H9 (cell line): ENCODE measurements around the gene UBE2Z. TPM values are rescaled to one million over a fixed set of nuclear protein-coding genes. Genes with fewer than 3 reads are reported as not detected.

Experiments
- DNase-seq: peaks from one replicate; pipeline ENCODE4 v3.0.0-alpha.2; 2017
- H2AFZ ChIP-seq: one replicate; pipeline ENCODE4 v1.6.1; 2013; ENCODE audit warnings: mild to moderate bottlenecking, low read length, control low read depth, moderate library complexity
- H2AK5ac ChIP-seq: 2 replicates; pipeline ENCODE4 v1.6.1; 2013; ENCODE audit warnings: low read length, control low read depth, mixed read lengths; ENCODE audit not compliant: insufficient read length
- H2BK120ac ChIP-seq: one replicate; pipeline ENCODE4 v1.6.1; 2013; ENCODE audit warnings: low read depth, mild to moderate bottlenecking, low read length, control low read depth, inconsistent platforms; ENCODE audit not compliant: poor library complexity, severe bottlenecking
- H2BK12ac ChIP-seq: 2 replicates; pipeline ENCODE4 v1.6.1; 2013; ENCODE audit warnings: low read length, control low read depth, mixed read lengths, low read depth; ENCODE audit not compliant: insufficient read length
- H2BK15ac ChIP-seq: 2 replicates; pipeline ENCODE4 v1.6.1; 2013; ENCODE audit warnings: low read depth, low read length, control low read depth
- H2BK20ac ChIP-seq: one replicate; pipeline ENCODE4 v1.6.1; 2013; ENCODE audit warnings: low read depth, mild to moderate bottlenecking, low read length, control low read depth, inconsistent platforms; ENCODE audit not compliant: poor library complexity, severe bottlenecking
- H2BK5ac ChIP-seq: 2 replicates; pipeline ENCODE4 v1.6.1; 2013; ENCODE audit warnings: low read length, control low read depth, mixed read lengths; ENCODE audit not compliant: insufficient read length
- H3K14ac ChIP-seq: 2 replicates; pipeline ENCODE4 v1.6.1; 2013; ENCODE audit warnings: low read length, control low read depth; ENCODE audit not compliant: insufficient read depth
- H3K18ac ChIP-seq: 2 replicates; pipeline ENCODE4 v1.6.1; 2013; ENCODE audit warnings: low read depth, mild to moderate bottlenecking, mixed read lengths, low read length, control low read depth; ENCODE audit not compliant: insufficient read length
- H3K23ac ChIP-seq: 2 replicates; pipeline ENCODE4 v1.6.1; 2013; ENCODE audit warnings: low read length, control low read depth, mixed read lengths, low read depth; ENCODE audit not compliant: insufficient read length
- H3K23me2 ChIP-seq: 2 replicates; pipeline ENCODE4 v1.6.1; 2013; ENCODE audit warnings: low read depth, mild to moderate bottlenecking, mixed read lengths, low read length, control low read depth; ENCODE audit not compliant: insufficient read length, poor library complexity, severe bottlenecking
- H3K27ac ChIP-seq: 2 replicates; pipeline ENCODE4 v1.5.1; 2013; ENCODE audit warnings: low read length, control low read depth, mixed read lengths, low read depth; ENCODE audit not compliant: insufficient read length
- H3K27me3 ChIP-seq: 2 replicates; pipeline ENCODE4 v1.6.1; 2013; ENCODE audit warnings: low read length, control low read depth, inconsistent platforms; ENCODE audit not compliant: insufficient read depth
- H3K4ac ChIP-seq: 2 replicates; pipeline ENCODE4 v1.6.1; 2013; ENCODE audit warnings: low read depth, mild to moderate bottlenecking, control low read depth, inconsistent platforms, low read length, moderate library complexity
- H3K4me1 ChIP-seq: 2 replicates; pipeline ENCODE4 v1.6.1; 2013; ENCODE audit warnings: low read length, control low read depth, inconsistent platforms; ENCODE audit not compliant: insufficient read depth
- H3K4me2 ChIP-seq: 2 replicates; pipeline ENCODE4 v1.6.1; 2013; ENCODE audit warnings: low read length, control low read depth, mixed read lengths; ENCODE audit not compliant: insufficient read length, insufficient read depth
- H3K56ac ChIP-seq: 2 replicates; pipeline ENCODE4 v1.6.1; 2013; ENCODE audit warnings: low read depth, mild to moderate bottlenecking, mixed read lengths, low read length, control low read depth; ENCODE audit not compliant: insufficient read length
- H3K79me1 ChIP-seq: 2 replicates; pipeline ENCODE4 v1.6.1; 2013; ENCODE audit warnings: low read depth, mild to moderate bottlenecking, moderate library complexity, low read length, control low read depth, inconsistent platforms; ENCODE audit not compliant: insufficient read depth, poor library complexity, severe bottlenecking
- H3K79me2 ChIP-seq: 2 replicates; pipeline ENCODE4 v1.6.1; 2013; ENCODE audit warnings: low read length, control low read depth, inconsistent platforms; ENCODE audit not compliant: insufficient read depth
- H3K9ac ChIP-seq: 2 replicates; pipeline ENCODE4 v1.6.1; 2013; ENCODE audit warnings: low read length, control low read depth, mixed read lengths; ENCODE audit not compliant: insufficient read length; ENCODE audit errors: extremely low read depth
- H3K9me3 ChIP-seq: one replicate; pipeline ENCODE4 v1.6.1; 2013; ENCODE audit warnings: low read depth, low read length, inconsistent platforms; ENCODE audit not compliant: control insufficient read depth
- H3T11ph ChIP-seq: one replicate; pipeline ENCODE4 v1.6.1; 2013; ENCODE audit warnings: mild to moderate bottlenecking, low read length, control low read depth, inconsistent platforms
- H4K20me1 ChIP-seq: one replicate; pipeline ENCODE4 v1.6.1; 2013; ENCODE audit not compliant: control insufficient read depth, insufficient read length, insufficient read depth
- H4K5ac ChIP-seq: 2 replicates; pipeline ENCODE4 v1.6.1; 2013; ENCODE audit warnings: low read depth, mild to moderate bottlenecking, mixed read lengths, low read length, control low read depth; ENCODE audit not compliant: insufficient read length
- H4K8ac ChIP-seq: replicated peaks from 2 replicates; pipeline ENCODE4 v1.6.1; 2013; ENCODE audit warnings: low read length, control low read depth, mixed read lengths, low read depth; ENCODE audit not compliant: insufficient read length
- H4K91ac ChIP-seq: 2 replicates; pipeline ENCODE4 v1.6.1; 2013; ENCODE audit warnings: low read depth, mild to moderate bottlenecking, moderate library complexity, mixed read lengths, low read length, control low read depth; ENCODE audit not compliant: insufficient read length
- H3K27ac Mint-ChIP-seq, 3 experiments: 2 replicates in 2 of 3; 3 replicates in 1 of 3; pipeline ENCODE4 v1.8.0; 2020 to 2021; ENCODE audit warnings: mixed read lengths in 3 of 3, mild to moderate bottlenecking in 1 of 3, moderate library complexity in 1 of 3
- H3K27me3 Mint-ChIP-seq: 2 replicates; pipeline ENCODE4 v1.8.0; 2021; ENCODE audit warnings: low read depth, mild to moderate bottlenecking, moderate library complexity, mixed read lengths
- H3K36me3 Mint-ChIP-seq, 3 experiments: 2 replicates in 2 of 3; 3 replicates in 1 of 3; pipeline ENCODE4 v1.8.0; 2020 to 2021; ENCODE audit warnings: low read depth in 3 of 3, mixed read lengths in 3 of 3; ENCODE audit not compliant: insufficient read depth in 1 of 3
- H3K4me1 Mint-ChIP-seq, 2 experiments: 2 replicates each; pipeline ENCODE4 v1.8.0; 2020; ENCODE audit warnings: mixed read lengths in 2 of 2
- H3K4me3 Mint-ChIP-seq, 2 experiments: 2 replicates in 1 of 2; 3 replicates in 1 of 2; pipeline ENCODE4 v1.8.0; 2020 to 2021; ENCODE audit warnings: mild to moderate bottlenecking in 2 of 2, mixed read lengths in 2 of 2, moderate library complexity in 1 of 2
- H3K9me3 Mint-ChIP-seq, 2 experiments: 2 replicates in 1 of 2; 3 replicates in 1 of 2; pipeline ENCODE4 v1.8.0; 2020; ENCODE audit warnings: mild to moderate bottlenecking in 2 of 2, mixed read lengths in 2 of 2, moderate library complexity in 1 of 2
- CTCF ChIP-seq: fragments of 200-600 bp; sonication (generic); conservative IDR thresholded peaks from 3 replicates; pipeline ENCODE4 v1.8.0; 2021; ENCODE audit warnings: antibody characterized with exemption, mild to moderate bottlenecking
- WGBS: extraction: QIAGEN DNeasy Blood & Tissue Kit; methylation state at CpG from one replicate; pipeline ENCODE4 v1.1.7; 2013; ENCODE audit warnings: missing lambda C conversion rate, low lambda C conversion rate, mixed read lengths; ENCODE audit not compliant: insufficient read length; ENCODE audit errors: extremely low coverage; 5-methylcytosine and 5-hydroxymethylcytosine counted together
- total RNA-seq: library from RNA; stranded (reverse); gene quantifications from 2 replicates; pipeline ENCODE4 v1.2.1, GENCODE V29; 2021

UBE2Z gene
- total RNA-seq, 1 experiment from 2014 or later: 80.0 TPM

DNA sequence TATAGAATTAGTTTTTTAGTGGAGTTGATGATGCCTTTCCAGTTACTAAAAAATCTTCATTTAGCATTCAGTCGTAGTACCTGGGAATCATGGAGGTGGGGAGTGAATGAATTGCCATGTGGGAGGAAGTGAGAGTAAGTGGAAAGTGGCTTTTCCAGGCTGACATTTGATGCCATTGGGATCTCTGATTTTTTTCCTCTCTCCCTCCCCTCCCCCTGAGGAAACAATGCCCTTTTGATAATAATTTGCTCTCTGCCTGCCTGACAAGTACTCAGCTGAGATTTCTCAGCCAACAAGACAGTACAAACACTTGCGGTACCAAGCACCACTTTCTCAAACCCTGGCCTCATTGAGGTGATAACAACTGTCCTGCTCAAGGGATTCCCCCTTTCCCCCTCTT lies 2.2 kb downstream of the UBE2Z start:
- H3K9ac ChIP-seq: no peak overlapping the region

More for the DNA sequence above, 2.2 kb downstream of the UBE2Z start:
- H3K79me2 ChIP-seq: peaks cover 35% of the 10 kb centered on the region
- no peaks in the 10 kb centered on the region for H3K27me3 Mint-ChIP-seq
- no peak overlapping the region for H2AK5ac ChIP-seq
- H3K23me2 ChIP-seq: peaks cover 7% of the 10 kb centered on the region
- no peak overlapping the region for H3K56ac ChIP-seq
- H4K91ac ChIP-seq: no peak overlapping the region
- no peaks in the 10 kb centered on the region for H3K9me3 Mint-ChIP-seq
- no peak for DNase-seq
- no peak overlapping the region for H3K4ac ChIP-seq
- peaks cover 25 to 26% of the 10 kb centered on the region in 2 experiments for H3K4me1 Mint-ChIP-seq
- H3K4me1 ChIP-seq: peaks cover 7% of the 10 kb centered on the region; the same call in 1 of the 2 replicates
- H2BK5ac ChIP-seq: no peak overlapping the region
- no peak overlapping the region for H2BK20ac ChIP-seq
- no peak overlapping the region for H3K14ac ChIP-seq
- H2AFZ ChIP-seq: no peak overlapping the region
- H3K36me3 Mint-ChIP-seq: peaks cover 38 to 57% (median 56%) of the 10 kb centered on the region in 3 experiments
- H3K18ac ChIP-seq: no peak overlapping the region
- no peak overlapping the region for H2BK12ac ChIP-seq
- H3K9me3 ChIP-seq: no peaks in the 10 kb centered on the region
- H3K4me3 Mint-ChIP-seq: peak overlapping the region; percentile 89 to 94
- WGBS: no CpG with 5 or more reads among the region's 2 CpGs
- H2BK120ac ChIP-seq: no peak overlapping the region
- H3K4me2 ChIP-seq: peak overlapping the region; percentile 100
- peaks cover 2% of the 10 kb centered on the region for H4K20me1 ChIP-seq
- H3K79me1 ChIP-seq: peaks cover 24% of the 10 kb centered on the region
- no peak overlapping the region for H3K23ac ChIP-seq
- no peak overlapping the region for H4K5ac ChIP-seq
- no peaks in the 10 kb centered on the region for H3K27me3 ChIP-seq
- no peak overlapping the region for H3K27ac ChIP-seq
- TF ChIP-seq CTCF: no peak
- no peak overlapping the region for H4K8ac ChIP-seq
- H3K27ac Mint-ChIP-seq: peak overlapping the region in 2 of 3 experiments; percentile 17 to 23; a peak in 1 of 7 replicates
- H3T11ph ChIP-seq: no peak overlapping the region
- H2BK15ac ChIP-seq: no peak overlapping the region
